B cell (primary cell): ENCODE results near the gene ZNG1E.
"Not testable (repeated sequence)": the region's sequence is repeated elsewhere in the genome, so short reads cannot be mapped to it uniquely, and the experiment has no call there.

ENCODE experiments used
- EZH2 ChIP-seq: IDR thresholded peaks from 2 replicates; pipeline ENCODE4 v1.6.1; 2012; ENCODE audit warnings: borderline replicate concordance, low read depth, mild to moderate bottlenecking, moderate library complexity, low read length; ENCODE audit not compliant: insufficient read depth, poor library complexity, severe bottlenecking
- TF ChIP-seq, protein P1 (sequence below): fragments of 200-600 bp; IDR thresholded peaks from one replicate; pipeline ENCODE4 v1.8.0; 2022; ENCODE audit warnings: antibody characterized with exemption, mild to moderate bottlenecking

DNA sequence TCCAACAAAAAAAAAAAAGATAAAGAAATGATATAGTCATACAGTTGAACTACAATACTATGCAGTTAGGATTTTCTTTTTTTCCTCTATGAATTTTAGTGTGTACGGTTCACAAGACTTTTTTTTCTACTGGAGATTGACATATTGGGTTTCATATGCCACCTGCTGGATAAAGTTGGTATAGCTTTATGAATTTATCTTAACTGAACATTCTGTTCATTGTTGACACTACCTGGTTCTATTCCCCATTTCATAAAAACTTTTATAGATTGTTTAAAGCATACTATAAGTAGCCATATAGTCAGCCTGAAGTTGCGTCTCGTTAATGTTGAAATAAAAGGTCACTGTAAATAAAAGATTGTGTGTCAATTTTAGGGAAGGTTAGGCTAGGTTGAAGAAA, 2.8 kb downstream of the ZNG1E start:
- TF ChIP-seq, protein P1, sequence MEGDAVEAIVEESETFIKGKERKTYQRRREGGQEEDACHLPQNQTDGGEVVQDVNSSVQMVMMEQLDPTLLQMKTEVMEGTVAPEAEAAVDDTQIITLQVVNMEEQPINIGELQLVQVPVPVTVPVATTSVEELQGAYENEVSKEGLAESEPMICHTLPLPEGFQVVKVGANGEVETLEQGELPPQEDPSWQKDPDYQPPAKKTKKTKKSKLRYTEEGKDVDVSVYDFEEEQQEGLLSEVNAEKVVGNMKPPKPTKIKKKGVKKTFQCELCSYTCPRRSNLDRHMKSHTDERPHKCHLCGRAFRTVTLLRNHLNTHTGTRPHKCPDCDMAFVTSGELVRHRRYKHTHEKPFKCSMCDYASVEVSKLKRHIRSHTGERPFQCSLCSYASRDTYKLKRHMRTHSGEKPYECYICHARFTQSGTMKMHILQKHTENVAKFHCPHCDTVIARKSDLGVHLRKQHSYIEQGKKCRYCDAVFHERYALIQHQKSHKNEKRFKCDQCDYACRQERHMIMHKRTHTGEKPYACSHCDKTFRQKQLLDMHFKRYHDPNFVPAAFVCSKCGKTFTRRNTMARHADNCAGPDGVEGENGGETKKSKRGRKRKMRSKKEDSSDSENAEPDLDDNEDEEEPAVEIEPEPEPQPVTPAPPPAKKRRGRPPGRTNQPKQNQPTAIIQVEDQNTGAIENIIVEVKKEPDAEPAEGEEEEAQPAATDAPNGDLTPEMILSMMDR = peak; percentile 28
- not testable (repeated sequence) for TF ChIP-seq EZH2
